Breast epithelium (tissue), 3 donors: ENCODE measurements around the gene TCF23.
"Not testable (repeated sequence)": the region's sequence is repeated elsewhere in the genome, so short reads cannot be mapped to it uniquely, and the experiment has no call there.

Source experiments
- CTCF ChIP-seq, 3 donors: fragments of 450-650 bp; IDR thresholded peaks; one replicate each; pipeline ENCODE4 v1.5.1; 2016 to 2017; ENCODE audit warnings: antibody characterized with exemption in 3 of 3, mild to moderate bottlenecking in 3 of 3, moderate library complexity in 3 of 3
- POLR2A ChIP-seq: fragments of 450-650 bp; IDR thresholded peaks from one replicate; pipeline ENCODE4 v1.6.1; 2016; ENCODE audit warnings: antibody characterized with exemption, mild to moderate bottlenecking, moderate library complexity

GRCh38 chr2:27119330-27119670, 29.5 kb upstream of the TCF23 start:
- not testable (repeated sequence) for TF ChIP-seq CTCF (IDR thresholded peaks at IDR 0.05); POLR2A
